Right forelimb (tissue), 1 donor: ENCODE results near the gene ZNF335.

Source experiments
- DNase-seq: peaks from one replicate; pipeline ENCODE4 v3.0.0-alpha.2; 2018

The ZNF335 gene, protein sequence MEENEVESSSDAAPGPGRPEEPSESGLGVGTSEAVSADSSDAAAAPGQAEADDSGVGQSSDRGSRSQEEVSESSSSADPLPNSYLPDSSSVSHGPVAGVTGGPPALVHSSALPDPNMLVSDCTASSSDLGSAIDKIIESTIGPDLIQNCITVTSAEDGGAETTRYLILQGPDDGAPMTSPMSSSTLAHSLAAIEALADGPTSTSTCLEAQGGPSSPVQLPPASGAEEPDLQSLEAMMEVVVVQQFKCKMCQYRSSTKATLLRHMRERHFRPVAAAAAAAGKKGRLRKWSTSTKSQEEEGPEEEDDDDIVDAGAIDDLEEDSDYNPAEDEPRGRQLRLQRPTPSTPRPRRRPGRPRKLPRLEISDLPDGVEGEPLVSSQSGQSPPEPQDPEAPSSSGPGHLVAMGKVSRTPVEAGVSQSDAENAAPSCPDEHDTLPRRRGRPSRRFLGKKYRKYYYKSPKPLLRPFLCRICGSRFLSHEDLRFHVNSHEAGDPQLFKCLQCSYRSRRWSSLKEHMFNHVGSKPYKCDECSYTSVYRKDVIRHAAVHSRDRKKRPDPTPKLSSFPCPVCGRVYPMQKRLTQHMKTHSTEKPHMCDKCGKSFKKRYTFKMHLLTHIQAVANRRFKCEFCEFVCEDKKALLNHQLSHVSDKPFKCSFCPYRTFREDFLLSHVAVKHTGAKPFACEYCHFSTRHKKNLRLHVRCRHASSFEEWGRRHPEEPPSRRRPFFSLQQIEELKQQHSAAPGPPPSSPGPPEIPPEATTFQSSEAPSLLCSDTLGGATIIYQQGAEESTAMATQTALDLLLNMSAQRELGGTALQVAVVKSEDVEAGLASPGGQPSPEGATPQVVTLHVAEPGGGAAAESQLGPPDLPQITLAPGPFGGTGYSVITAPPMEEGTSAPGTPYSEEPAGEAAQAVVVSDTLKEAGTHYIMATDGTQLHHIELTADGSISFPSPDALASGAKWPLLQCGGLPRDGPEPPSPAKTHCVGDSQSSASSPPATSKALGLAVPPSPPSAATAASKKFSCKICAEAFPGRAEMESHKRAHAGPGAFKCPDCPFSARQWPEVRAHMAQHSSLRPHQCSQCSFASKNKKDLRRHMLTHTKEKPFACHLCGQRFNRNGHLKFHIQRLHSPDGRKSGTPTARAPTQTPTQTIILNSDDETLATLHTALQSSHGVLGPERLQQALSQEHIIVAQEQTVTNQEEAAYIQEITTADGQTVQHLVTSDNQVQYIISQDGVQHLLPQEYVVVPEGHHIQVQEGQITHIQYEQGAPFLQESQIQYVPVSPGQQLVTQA (N-terminal part only)

GRCh38 chr20:45971675-45972499, at the start of gene ZNF335:
Gene ZNF335 (minus strand): TSS chr20:45972203. CDS start chr20:45971410, 793 bp downstream.
- DNase-seq: peak; percentile 99

DNA sequence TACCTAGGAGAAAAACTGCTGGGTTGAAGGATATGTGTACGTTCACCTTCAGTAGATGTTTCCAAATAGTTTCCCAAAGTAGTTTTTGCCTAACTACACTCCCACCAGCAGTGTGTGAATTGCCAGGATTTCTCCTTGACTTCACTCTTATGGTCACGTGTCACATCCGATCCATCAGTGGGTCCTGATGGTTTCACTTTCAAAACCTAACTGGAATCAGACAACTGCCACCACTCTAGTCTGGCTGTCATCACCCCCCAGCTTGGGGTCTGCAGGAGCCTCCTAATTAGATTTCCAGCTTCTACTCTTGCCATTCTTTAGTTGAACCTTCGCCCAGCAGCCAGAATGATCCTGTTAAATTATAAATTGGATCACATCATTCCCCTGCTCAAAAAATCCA, 48.6 kb upstream of the ZNF335 start:
- no peak for DNase-seq

DNA sequence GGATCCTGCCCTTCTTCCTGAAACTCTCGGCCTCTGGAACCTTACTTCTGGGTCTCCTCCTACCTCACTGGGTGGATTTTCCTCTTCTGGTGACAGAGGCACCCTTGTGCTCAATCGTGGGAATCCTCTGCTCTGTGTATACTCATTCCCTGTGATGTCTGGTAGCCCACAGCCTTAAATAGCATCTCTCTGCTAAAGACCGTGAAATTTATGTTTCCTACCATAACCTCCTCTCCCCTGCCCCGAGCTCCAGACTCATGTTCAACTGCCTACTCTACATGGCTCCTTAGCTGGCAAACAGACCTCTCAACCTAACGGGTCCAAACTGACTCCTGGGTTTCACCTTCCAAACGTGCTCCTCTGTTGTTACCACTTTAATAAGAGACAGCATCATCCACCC, 46.6 kb upstream of the ZNF335 start:
- no peak for DNase-seq

DNA sequence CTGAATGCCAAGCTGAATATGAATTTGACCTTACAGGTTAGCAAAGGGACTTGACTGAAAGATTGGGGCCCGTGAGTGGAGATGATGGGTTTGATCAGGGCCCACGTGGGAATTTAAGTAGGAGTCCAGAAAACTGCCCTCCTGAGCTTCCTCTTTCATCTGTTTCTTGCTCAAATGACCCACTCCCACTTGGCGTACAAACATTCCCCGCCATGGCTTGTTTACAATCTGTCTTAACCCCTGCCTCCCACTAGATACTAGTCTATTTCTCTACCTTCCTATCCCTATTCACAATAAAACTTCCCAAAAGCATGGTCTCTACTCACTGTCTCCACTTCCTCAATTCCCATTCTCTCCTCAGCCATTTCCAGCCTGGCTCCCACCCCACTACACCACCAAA, 46.1 kb upstream of the ZNF335 start:
- DNase-seq: no peak

GRCh38 chr20:46017272-46017671, 45.3 kb upstream of the ZNF335 start:
- DNase-seq: no peak

DNA sequence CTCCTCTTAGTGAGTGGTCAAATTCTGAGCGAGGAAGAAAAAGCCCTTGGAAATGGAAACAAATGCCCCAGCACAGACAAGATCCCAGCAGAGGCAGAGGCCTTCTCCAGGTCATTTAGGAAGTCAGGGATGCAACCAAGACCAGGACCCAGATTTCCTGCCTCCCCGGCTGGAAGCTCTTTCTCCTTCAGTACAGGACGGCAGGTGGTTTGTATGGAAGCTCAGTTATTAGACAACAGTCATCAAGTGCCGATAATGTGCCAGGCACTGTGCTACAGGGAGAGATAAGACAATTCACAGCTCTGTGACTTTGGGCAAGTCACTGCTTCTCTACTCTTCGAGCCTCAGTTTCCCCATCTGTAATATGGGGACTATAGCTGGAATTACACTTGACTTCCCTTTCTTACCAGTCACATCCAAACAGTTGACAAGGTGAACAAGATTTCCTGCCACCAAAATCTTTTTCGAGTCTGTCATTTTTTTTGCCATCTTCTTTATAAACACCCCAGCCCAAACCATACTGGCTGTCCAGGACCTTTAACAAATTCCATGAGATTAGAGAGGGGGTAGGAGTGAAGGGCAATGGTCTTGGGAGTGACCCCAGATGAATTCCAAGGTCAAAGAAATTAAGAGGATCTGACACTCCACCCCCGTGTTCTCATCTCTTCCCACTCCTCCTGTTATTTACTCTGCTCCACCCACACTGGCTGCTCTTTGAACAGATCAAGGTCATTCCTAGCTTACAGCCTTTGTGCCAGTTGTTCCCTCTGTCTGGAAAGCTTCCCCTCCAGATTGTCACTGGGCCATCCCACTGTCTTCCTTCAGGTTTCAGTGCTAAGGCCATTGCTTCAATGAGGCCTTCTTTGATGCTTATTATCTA, 42.8 kb upstream of the ZNF335 start:
- no peak for DNase-seq

DNA sequence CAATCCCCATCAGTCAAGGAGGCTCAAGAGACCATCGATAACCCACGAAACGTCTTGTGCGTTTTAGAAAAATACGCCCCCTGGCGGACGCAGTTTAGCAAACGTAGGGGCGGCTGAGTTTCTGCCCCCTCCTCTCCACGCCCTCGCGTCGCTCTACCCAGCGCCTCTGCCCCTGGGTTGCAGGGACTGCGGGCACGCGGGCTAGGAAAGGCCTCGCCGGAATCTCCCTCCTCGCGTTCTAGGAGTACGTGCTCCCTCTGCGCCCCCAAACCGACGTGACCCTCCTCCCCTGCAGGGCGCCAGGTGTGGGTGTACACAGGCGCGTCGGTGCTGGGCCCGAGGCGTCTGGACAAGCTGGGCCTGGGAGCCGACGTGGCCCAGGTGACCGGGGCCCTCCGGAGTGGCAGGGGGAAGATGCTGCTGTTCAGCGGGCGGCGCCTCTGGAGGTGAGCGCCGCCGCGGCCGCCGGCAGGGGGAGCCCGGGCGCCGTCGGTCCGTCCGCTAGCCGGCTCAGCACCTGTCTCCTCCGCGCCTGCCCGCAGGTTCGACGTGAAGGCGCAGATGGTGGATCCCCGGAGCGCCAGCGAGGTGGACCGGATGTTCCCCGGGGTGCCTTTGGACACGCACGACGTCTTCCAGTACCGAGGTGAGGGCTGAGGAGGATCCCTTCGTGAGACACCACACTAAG, 42.0 kb upstream of the ZNF335 start:
- peak; percentile 63 for DNase-seq

DNA sequence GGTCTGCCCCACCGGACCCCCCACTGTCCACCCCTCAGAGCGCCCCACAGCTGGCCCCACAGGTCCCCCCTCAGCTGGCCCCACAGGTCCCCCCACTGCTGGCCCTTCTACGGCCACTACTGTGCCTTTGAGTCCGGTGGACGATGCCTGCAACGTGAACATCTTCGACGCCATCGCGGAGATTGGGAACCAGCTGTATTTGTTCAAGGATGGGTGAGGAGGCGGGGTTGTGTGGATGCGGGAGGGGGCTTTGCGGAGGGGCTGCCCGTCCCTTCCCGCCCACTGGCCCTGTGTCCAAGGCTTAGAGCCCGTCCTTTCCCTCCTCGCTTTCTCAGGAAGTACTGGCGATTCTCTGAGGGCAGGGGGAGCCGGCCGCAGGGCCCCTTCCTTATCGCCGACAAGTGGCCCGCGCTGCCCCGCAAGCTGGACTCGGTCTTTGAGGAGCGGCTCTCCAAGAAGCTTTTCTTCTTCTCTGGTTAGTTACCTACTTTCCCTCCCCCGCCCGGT, 41.4 kb upstream of the ZNF335 start:
- DNase-seq: no peak

DNA sequence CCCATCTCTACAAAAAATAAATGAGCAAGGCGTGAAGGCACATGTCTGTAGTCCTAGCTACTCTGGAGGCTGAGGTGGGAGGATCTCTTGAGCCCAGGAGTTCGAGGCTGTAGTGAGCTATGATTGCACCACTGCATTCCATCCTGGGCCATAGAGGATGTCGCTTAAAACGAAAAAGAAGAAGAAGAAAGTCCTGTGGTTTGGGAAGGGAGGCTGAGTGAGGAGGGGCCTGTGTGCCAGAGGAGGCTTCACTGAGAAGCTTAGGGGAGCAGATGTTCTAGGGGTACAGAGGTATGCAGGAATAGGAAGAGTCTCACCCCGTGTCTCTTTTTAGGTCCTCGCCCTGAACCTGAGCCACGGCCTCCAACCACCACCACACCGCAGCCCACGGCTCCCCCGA, 40.9 kb upstream of the ZNF335 start:
- DNase-seq: no peak

GRCh38 chr20:46011631-46012482, 39.9 kb upstream of the ZNF335 start:
- DNase-seq: no peak

DNA sequence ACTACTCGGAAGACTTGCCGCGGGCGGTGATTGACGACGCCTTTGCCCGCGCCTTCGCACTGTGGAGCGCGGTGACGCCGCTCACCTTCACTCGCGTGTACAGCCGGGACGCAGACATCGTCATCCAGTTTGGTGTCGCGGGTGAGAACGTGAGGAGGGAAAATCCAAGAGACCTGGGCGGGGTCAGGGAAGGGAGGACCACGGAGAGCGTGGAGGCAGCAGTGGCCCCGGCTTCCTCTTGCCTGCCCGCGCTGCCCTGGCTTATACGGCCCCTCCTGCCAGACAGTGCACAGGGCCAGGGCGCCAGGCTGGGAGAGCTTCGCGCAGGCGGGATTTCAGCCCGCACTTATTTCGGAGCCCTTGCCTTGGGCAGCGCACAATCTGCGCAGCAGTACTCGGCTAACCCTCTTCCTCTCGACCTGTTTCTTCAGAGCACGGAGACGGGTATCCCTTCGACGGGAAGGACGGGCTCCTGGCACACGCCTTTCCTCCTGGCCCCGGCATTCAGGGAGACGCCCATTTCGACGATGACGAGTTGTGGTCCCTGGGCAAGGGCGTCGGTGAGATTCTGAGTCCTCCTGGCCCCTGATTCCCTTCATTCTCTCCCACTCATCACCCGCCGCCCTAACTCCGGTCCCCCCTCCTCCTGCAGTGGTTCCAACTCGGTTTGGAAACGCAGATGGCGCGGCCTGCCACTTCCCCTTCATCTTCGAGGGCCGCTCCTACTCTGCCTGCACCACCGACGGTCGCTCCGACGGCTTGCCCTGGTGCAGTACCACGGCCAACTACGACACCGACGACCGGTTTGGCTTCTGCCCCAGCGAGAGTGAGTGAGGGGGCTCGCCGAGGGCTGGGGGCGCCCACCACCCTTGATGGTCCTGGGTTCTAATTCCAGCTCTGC, 38.7 kb upstream of the ZNF335 start:
- no peak for DNase-seq

- no peak for DNase-seq
Measured at GRCh38 chr20:46009816-46010215, 37.8 kb upstream of the ZNF335 start.

GRCh38 chr20:46007671-46008070, 35.7 kb upstream of the ZNF335 start:
- DNase-seq: no peak

DNA sequence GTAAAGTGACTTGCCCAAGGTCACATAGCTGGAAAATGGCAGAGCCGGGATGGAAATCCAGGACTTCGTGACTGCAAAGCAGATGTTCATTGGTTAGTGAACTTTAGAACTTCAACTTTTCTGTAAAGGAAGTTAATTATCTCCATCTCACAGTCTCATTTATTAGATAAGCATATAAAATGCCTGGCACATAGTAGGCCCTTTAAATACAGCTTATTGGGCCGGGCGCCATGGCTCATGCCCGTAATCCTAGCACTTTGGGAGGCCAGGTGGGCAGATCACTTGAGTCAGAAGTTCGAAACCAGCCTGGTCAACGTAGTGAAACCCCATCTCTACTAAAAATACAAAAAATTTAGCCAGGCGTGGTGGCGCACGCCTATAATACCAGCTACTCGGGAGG, 35.0 kb upstream of the ZNF335 start:
- no peak for DNase-seq

- no peak for DNase-seq
Measured at GRCh38 chr20:46006022-46006705, 34.2 kb upstream of the ZNF335 start.

DNA sequence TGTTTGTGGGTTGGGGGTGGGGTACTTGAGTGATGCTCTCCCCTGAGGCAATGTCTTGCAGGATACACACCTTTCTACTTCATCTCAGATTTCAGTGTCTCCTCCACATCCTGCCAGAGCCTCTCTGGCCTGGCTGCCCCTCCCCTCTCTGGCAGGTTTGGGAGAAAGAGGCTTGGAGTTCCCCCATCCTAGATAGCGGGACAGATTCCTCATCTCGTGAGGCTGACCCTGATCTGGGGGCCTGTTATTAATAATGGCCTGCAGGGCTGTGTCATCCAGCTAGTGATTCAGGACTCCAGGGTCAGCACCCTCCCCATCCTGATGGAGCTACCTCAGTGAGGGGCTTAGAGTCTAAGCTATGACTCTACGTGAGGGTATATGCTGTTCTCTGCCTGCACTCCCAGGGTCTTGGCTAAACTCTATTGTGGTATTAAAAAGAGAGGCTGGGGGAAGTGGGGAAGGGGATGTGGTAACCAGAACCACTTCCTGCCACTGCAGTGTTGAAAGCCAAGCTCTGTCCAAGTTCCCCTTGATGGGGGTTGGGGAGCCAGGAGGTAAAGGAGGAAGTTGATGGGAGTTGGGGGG, 33.0 kb upstream of the ZNF335 start:
- DNase-seq: no peak

DNA sequence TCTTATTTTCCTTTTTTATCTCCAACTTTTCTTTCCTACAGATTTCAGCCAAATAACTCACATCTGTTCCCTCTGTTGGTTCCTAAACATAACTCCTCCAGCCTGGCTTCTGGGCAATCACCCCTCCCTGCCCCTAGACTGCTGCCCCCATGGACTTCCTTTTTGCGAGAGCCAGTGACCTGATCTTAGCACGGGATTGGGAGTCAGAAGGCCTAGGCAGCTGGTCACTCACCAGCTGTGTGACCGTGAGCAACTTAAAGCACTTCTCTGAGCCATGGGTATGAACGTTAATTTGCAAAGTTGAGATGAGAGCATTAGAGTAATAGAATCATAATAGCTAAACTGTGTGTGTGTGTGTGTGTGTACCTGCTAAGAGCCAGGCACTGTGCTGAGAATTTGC, 32.2 kb upstream of the ZNF335 start:
- DNase-seq: no peak
